ENCODE measurements around the gene VIT. TPM values are rescaled to one million over a fixed set of nuclear protein-coding genes. Genes with fewer than 3 reads are reported as not detected.

VIT gene
- total and polyA plus RNA-seq, 4 donors = 0.07 to 0.17 (median 0.09) TPM; not detected in 1

GRCh38 chr2:36808386-36809068 is 112.0 kb downstream of the VIT start:
- DNase-seq (ENCODE audit: low spot score) = no peak
- TF ChIP-seq HNF4G (IDR thresholded peaks at IDR 0.05) (no peak), NR2F2 (IDR thresholded peaks at IDR 0.05) (no peak), FOXA2 (IDR thresholded peaks at IDR 0.05) (no peak), RXRA (IDR thresholded peaks at IDR 0.05) (no peak), SP1 (IDR thresholded peaks at IDR 0.05) (no peak), GABPA (IDR thresholded peaks at IDR 0.05 in 1 of 2, conservative IDR thresholded peaks at IDR 0.05 in 1 of 2) (no peak), HNF4A (conservative IDR thresholded peaks at IDR 0.05) (no peak), EGR1 (IDR thresholded peaks at IDR 0.05; ENCODE audit: low read depth in 2 of 2) (no peak), RAD21 (IDR thresholded peaks at IDR 0.05) (no peak), JUND (IDR thresholded peaks at IDR 0.05) (no peak), FOXA1 (IDR thresholded peaks at IDR 0.05) (no peak)
- Histone ChIP-seq H3K27ac (ENCODE audit: low read depth in 1 of 2, low read length in 2 of 2) (no peak overlapping the region), H3K4me3 (ENCODE audit: low read depth in 1 of 3, low read length in 3 of 3) (no peak overlapping the region), H3K9ac (ENCODE audit: low read depth in 1 of 2, low read length in 2 of 2) (no peak overlapping the region), H3K36me3 (ENCODE audit: control insufficient read depth in 4 of 4, insufficient read depth in 3 of 4, low read depth in 1 of 4, low read length in 3 of 4) (no peaks in the 10 kb centered on the region), H3K4me1 (ENCODE audit: control insufficient read depth in 4 of 4, insufficient read depth in 4 of 4, low read length in 3 of 4) (no peaks in the 10 kb centered on the region), H3K27me3 (ENCODE audit: control insufficient read depth in 4 of 4, insufficient read depth in 4 of 4, low read length in 3 of 4) (no peaks in the 10 kb centered on the region), H3K9me3 (ENCODE audit: control insufficient read depth in 4 of 4, low read length in 3 of 4) (no peaks in the 10 kb centered on the region)
- WGBS = 96% methylated on average over 35 of the region's 35 CpGs

- Histone ChIP-seq H3K9ac (ENCODE audit: low read depth in 1 of 2, low read length in 2 of 2) (no peak overlapping the region), H3K27me3 (ENCODE audit: control insufficient read depth in 4 of 4, insufficient read depth in 4 of 4, low read length in 3 of 4) (no peaks in the 10 kb centered on the region), H3K36me3 (ENCODE audit: control insufficient read depth in 4 of 4, insufficient read depth in 3 of 4, low read depth in 1 of 4, low read length in 3 of 4) (no peaks in the 10 kb centered on the region), H3K4me1 (ENCODE audit: control insufficient read depth in 4 of 4, insufficient read depth in 4 of 4, low read length in 3 of 4) (no peaks in the 10 kb centered on the region), H3K9me3 (ENCODE audit: control insufficient read depth in 4 of 4, low read length in 3 of 4) (no peaks in the 10 kb centered on the region), H3K4me3 (ENCODE audit: low read depth in 1 of 3, low read length in 3 of 3) (no peak overlapping the region), H3K27ac (ENCODE audit: low read depth in 1 of 2, low read length in 2 of 2) (no peak overlapping the region)
- 92% methylated on average over 3 of the region's 3 CpGs for WGBS
- TF ChIP-seq, protein P1, sequence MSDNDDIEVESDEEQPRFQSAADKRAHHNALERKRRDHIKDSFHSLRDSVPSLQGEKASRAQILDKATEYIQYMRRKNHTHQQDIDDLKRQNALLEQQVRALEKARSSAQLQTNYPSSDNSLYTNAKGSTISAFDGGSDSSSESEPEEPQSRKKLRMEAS (IDR thresholded peaks at IDR 0.05) = no peak
- no peak for TF ChIP-seq FOXA1 (IDR thresholded peaks at IDR 0.05)
- TF ChIP-seq SP1 (IDR thresholded peaks at IDR 0.05) = no peak
- no peak for TF ChIP-seq EGR1 (IDR thresholded peaks at IDR 0.05; ENCODE audit: low read depth in 2 of 2)
- TF ChIP-seq RAD21 (IDR thresholded peaks at IDR 0.05) = no peak
- TF ChIP-seq HNF4A (conservative IDR thresholded peaks at IDR 0.05) = no peak
- TF ChIP-seq JUND (IDR thresholded peaks at IDR 0.05) = no peak
- no peak for TF ChIP-seq YY1 (IDR thresholded peaks at IDR 0.05)
- no peak for TF ChIP-seq RXRA (IDR thresholded peaks at IDR 0.05)
- TF ChIP-seq ZBTB33 (IDR thresholded peaks at IDR 0.05) = no peak
- TF ChIP-seq TAF1 (conservative IDR thresholded peaks at IDR 0.05) = no peak
- TF ChIP-seq HNF4G (IDR thresholded peaks at IDR 0.05) = no peak
- no peak for TF ChIP-seq FOXA2 (IDR thresholded peaks at IDR 0.05)
- no peak for TF ChIP-seq REST (IDR thresholded peaks at IDR 0.05)
- no peak for DNase-seq (ENCODE audit: low spot score)
These were observed 112.5 kb downstream of the VIT start for GRCh38 chr2:36809069-36809445.

Measured in liver (tissue), 9 donors.